Measurements from ENCODE around the gene MEIS1.

DNA sequence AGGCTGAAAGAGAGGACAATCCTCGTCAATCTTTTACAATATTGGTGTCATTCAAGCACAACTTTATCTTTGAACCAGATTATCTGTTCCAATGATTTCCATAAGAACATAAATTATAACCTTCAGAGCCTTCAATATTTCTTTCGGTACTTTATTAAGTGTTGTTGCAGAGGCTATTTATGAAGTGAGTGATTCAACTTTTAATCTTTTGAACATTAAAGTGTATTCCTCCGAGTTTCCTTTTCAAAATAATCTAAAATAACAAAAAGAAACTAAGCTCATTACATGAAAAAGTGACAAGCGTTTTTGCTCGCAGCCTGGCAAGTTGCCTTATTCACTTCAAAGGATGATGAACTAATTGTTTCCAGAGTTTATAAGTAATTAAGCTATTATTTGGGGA is 149.0 kb downstream of the MEIS1 start:
- TF ChIP-seq JUN (IDR thresholded peaks at IDR 0.05; ENCODE audit: borderline replicate concordance, insufficient read depth, insufficient read length, low read depth) (no peak), CTCF (IDR thresholded peaks at IDR 0.05; ENCODE audit: extremely low read depth in 1 of 2, insufficient read depth in 1 of 2, low read depth in 1 of 2, low read length in 2 of 2) (no peak), MYC (IDR thresholded peaks at IDR 0.05; ENCODE audit: low read depth, low read length) (no peak), POLR2AphosphoS5 (IDR thresholded peaks at IDR 0.05; ENCODE audit: insufficient read depth, low read depth, low read length) (no peak), EZH2 (IDR thresholded peaks at IDR 0.05; ENCODE audit: borderline replicate concordance, low read depth, low read length, severe bottlenecking) (no peak), POLR2A (IDR thresholded peaks at IDR 0.05; ENCODE audit: low read depth, low read length) (no peak)

All from endothelial cell of umbilical vein (primary cell).